Inferior parietal cortex (tissue), 1 donor: ENCODE measurements around the gene HPN.
A peak's percentile ranks its signal among the peaks of the same experiment; 100 is the strongest.

ENCODE experiments used
- DNase-seq: peaks from one replicate; pipeline ENCODE4 v3.0.0-alpha.2; 2016; ENCODE audit errors: extremely low spot score

The HPN gene

DNA sequence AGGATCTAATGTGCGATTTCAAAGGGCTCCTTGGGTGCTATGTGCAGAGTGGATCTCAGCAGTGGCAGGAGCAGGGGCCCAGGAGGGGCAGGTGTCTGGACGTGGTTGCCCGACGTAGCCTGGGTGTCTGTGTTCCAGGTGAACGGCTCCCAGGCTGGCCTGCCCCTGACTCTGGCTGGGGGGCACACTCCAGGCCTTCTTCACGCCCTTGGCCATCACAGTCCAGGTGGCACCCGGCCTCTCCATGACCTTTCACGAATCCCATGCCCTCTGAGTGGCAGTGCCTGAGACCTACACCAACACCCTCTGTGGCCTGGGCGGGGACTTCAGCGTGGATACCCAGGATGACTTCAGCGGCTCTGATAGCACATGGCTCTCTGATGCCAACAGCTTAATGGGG lies 62.8 kb downstream of the HPN start:
- DNase-seq: no peak

DNA sequence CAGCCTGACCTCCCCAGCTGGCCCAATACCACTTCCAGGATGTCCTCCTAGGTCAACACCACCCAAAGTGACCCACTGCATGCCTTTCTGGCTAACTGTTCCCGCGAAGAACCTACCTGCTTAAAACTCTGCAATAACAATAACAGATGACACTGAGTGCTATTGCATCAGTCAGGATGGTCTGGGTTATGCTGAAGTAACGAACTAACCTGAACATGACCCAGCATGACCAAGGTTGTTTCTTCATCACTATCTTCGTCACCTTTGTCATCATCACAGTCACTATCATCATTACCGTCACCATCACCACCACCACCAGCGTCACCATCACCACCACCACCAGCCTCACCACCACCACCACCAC lies 63.5 kb downstream of the HPN start:
- DNase-seq: no peak

DNA sequence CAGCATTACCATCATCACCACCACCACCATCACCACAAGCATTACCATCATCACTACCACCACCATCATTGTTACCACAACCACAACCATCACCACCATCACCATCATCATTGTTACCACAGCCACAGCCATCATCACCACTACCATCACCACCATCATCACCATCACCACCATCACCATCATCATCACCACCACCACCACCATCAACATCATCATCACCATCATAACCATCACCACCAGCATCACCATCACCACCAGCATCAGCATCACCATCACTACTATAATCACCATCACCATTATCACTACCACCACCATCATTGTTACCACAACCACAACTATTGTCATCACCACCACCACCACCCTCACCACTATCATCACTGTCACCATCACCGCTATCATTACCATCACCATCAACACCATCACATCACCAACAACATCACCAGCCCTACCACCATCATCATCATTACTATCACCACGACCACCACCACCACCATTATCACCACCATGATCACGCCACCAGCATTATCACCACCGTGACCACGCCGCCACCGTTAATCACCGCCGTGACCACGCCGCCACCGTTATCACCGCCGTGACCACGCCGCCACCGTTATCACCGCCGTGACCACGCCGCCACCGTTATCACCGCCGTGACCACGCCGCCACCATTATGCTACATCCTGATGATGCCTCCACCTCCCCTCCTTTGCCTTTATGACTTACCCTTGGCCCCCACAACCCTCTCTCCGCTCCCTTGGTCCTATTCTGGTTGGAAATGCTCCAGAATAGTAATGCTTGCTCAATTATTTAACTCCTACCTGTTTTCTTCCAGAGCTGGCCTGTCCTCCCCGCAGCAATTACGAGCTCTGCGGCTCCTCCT lies 64.1 kb downstream of the HPN start:
- no peak for DNase-seq

- DNase-seq: peak; percentile 51
Measured at GRCh38 chr19:35106291-35106583, 64.7 kb downstream of the HPN start.

- DNase-seq: peak; percentile 43
Measured at GRCh38 chr19:35106898-35107541, 65.5 kb downstream of the HPN start.

DNA sequence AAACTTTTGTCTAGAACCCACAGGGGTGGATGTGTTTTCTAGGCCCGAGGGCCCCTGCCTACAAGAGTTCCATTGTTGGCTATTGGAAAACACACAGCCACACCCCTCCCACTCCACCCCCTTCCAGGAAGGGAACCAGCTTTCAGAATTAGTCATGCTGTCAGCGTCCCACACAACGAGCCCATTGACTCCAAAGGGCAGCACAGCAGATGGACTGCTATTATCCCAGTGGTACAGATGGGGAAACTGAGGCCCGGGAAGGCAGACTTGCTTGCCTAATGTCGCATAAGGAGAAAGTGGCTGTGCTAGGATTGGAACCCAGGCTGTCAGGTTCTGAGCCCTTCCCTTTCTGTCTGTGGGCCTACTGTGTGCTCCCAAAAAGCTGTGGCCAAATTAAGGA lies 66.0 kb downstream of the HPN start:
- DNase-seq: peak; percentile 89

GRCh38 chr19:35108730-35109129 lies 67.2 kb downstream of the HPN start:
- DNase-seq: no peak

- no peak for DNase-seq
Measured at GRCh38 chr19:35109395-35110112, 68.0 kb downstream of the HPN start.

DNA sequence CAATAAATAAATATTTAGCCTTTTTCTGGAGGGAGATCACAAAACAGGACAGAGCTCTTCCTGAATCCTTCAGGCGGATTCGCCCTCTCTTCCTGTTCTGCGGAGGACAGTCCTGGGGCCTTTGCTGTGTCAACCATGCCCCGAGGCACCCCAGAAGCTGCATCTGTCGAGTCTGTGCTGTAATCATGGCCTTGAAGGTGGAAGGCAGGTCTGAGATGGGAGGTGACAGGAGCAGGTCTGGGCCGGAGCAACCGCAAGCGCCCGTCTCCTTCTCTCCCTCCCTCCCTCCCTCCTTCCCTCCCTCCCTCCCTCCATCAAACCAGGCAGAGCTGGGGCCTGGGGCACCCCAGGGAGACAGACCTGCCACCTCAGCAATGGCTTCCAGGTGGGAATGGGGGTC lies 69.5 kb downstream of the HPN start:
- no peak for DNase-seq

DNA sequence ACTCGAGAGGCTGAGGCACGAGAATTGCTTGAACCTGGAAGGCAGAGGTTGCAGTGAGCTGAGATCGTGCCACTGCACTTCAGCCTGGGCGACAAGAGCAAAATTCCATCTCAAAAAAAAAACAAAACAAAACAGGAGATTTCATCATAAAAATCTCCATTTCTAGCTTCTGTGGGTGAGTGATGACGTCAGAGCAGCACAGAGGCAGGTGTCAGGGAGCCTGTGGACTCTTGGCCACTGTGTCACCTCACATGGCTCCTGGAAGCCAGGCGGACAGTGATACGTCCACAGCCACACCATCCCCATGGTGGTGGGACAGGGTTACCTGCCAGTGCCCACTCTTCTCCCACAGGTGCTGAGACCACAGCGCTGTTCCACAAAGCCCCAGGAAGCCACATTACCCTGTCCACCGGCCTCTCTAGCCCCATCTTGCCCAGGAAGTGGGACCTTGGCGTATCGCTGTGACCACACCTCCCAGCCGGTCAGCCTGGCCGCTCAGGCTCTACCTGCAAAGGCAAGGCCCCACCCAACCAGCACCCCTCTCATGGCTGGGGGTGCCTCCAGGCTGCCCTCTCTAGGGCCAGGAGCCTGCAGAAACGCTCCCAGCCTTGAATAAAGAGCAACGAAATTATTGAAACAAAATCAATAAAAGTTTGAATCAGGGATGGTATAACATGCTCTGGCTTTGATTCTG lies 71.6 kb downstream of the HPN start:
- no peak for DNase-seq

DNA sequence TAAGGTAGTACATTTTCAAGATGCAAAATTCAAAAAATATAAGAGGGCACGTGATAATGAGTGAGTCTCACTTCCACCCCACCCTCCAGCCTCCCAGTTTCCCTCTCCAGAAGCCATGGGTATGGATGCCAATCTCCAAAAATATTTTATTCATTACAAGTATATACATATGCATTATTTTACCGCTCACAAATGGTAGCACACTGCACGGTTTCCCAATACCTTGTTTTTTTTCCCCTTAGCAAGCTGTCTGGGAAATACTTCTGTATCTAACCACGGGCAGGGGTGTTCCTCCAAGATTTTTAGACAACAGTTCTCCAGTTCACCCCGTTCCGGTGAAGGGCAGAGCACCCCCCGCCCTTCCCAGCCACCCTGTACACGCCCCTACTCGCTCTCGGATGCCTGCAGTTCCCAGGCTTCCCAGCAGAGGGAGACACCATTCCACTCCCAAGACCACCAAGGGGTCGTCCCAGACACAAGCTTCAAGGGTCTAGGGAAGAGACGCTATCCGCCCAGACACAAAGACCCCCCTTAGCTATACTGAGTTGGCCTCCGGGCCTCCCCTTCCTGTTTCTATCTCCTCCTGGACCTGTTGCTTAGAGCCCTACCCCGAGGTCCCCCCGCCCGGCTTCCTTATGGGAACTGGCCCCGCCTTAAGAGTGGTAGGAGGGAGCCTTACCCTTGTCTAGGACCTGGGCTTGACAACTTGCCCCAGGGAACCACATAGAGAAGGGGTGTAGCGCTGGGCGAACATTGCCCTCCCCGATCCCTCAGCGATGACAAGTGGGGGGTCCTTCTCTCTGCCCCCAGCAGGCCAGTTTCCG lies 73.0 kb downstream of the HPN start:
- peak; percentile 85 for DNase-seq

- DNase-seq: no peak
Measured at GRCh38 chr19:35115177-35115951, 73.8 kb downstream of the HPN start, which contains the start of gene FXYD3. Gene FXYD3 (plus strand): TSS chr19:35115823. CDS start chr19:35119377, 3,554 bp downstream.
